T-helper 2 cell (primary cell): ENCODE measurements around the gene DIDO1.
A peak's percentile ranks its signal among the peaks of the same experiment; 100 is the strongest.
"Not testable (repeated sequence)": the region's sequence is repeated elsewhere in the genome, so short reads cannot be mapped to it uniquely, and the experiment has no call there.

Source experiments
- DNase-seq, 5 experiments: peaks; one replicate each; pipeline versions ENCODE4 v3.0.0 to v3.0.0-alpha.2; 2012 to 2022

Gene DIDO1

GRCh38 chr20:62878244-62879038 lies 47.9 kb downstream of the DIDO1 start:
- DNase-seq, result no peak

GRCh38 chr20:62876902-62877816 lies 49.1 kb downstream of the DIDO1 start:
- DNase-seq, result no peak

DNA sequence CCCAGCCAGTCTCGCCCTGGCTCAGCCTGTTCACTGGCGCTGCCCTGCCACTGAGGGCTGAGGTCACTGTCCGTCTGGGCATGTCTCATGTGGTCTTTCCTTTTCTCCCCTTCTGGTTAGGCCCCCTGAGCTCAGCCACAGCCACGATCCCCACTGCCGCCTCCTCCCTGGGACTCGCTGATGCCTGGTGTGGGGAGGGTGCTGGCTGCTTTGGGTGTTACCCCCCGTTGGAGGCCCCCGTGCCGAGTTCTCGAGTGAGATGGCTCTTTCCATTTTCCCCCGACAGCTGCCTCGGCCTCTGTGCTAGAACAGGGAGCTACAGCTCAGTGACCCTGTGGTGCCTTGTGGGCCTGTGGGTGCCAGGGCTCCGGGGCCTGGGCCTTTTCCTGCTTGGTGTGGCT lies 49.8 kb downstream of the DIDO1 start:
- no peak for DNase-seq

GRCh38 chr20:62875419-62876361 lies 50.6 kb downstream of the DIDO1 start:
- no peak for DNase-seq

- DNase-seq, result no peak
Measured at GRCh38 chr20:62874964-62875344, 51.4 kb downstream of the DIDO1 start.

- peak in 1 of 5 experiments; percentile 23 for DNase-seq
Measured at GRCh38 chr20:62873681-62874031, 52.6 kb downstream of the DIDO1 start.

- no peak for DNase-seq
Measured at GRCh38 chr20:62873280-62873679, 53.0 kb downstream of the DIDO1 start.

- no peak for DNase-seq
Measured at GRCh38 chr20:62872862-62873261, 53.4 kb downstream of the DIDO1 start.

- no peak for DNase-seq
Measured at GRCh38 chr20:62872184-62872847, 54.0 kb downstream of the DIDO1 start.

DNA sequence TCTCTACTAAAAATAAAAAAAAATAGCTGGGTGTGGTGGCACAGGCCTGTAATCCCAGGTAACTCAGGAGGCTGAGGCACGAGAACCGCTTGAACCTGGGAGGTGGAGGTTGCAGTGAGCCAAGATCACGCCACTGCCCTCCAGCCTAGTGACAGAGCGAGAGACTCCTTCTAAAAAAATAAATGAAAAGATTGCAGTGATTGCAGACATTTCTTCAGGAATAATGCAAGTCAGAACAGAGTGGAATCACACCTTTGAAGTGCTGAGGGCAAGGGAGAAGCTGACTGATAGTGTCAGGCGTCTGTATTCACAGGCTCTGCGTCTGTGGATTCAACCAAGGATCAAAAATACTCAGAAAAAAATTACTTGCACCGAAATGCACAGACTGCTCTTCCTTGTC lies 62.1 kb downstream of the DIDO1 start:
- no peak for DNase-seq

- peak; percentile 86 to 94 (median 89) for DNase-seq
Measured at GRCh38 chr20:62861726-62862336, 64.5 kb downstream of the DIDO1 start, which contains the start of gene TCFL5. Gene TCFL5, minus strand, starts transcription at chr20:62861822. Its CDS starts 152 bp downstream, at chr20:62861670.

- DNase-seq, result peak; percentile 14 to 67 (median 39)
Measured at GRCh38 chr20:62860924-62861691, 65.2 kb downstream of the DIDO1 start.

DNA sequence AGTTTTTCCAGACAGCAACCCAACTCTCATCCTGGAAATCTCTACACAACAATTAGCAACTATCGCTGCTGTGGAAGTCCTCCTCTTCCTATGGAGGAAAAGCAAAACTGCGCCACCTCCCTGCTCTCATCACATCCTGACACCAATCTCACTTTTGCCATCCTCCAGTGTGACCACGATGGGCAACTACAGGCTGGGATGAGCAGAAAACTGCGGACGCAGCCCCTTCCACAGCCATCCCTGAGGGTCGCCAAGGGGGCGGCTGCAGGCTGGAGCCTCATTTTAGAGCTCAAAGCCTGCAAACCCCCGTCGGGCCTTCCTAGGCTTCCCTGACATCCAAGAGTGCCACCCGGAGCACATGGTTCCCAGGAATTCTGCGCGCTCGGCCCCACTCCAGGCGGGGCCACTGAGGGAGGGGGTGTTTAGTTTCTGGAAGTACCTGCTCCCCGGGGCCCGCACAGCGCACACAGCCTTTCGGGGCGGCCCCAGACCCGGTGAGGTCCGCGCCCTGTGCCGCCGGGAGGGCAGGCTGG lies 65.8 kb downstream of the DIDO1 start:
- no peak for DNase-seq

- DNase-seq, result no peak
Measured at GRCh38 chr20:62859721-62860120, 66.6 kb downstream of the DIDO1 start.

- DNase-seq, result no peak
Measured at GRCh38 chr20:62858058-62858830, 68.1 kb downstream of the DIDO1 start.

DNA sequence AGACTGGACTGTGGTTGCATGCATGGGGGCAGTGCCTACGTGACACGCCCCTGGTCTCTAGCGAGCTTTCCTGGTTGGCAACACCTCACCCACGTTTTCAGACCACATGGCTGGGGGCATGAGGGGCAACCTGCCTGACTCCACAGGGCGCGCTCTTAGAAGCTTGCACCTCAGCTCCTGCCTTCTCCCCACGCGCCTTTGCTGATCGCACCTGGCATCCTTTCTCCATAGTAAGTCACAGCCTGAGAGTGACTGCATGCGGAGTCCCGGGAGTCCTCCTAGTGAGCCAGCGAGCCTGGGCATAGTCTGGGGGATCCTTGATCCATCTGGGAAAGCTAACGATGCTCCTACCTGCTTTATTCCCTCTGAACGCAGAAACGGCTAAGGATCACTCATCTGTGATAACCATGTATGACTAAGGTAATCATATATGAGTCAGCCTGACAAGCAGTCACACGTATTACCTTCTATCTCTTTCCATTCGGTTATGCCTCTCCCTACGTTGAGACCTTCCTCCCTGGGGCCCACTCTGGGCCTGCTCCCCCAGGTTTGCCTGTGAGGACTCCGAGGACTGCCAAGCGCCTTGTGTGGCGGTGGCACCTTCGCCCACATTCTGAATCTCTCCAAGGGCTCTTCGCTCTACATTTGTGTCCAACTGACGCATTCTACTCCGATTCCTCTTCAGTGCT lies 69.2 kb downstream of the DIDO1 start:
- no peak for DNase-seq

- DNase-seq, result no peak
Measured at GRCh38 chr20:62855120-62855519, 71.2 kb downstream of the DIDO1 start.

GRCh38 chr20:62854121-62854520 lies 72.2 kb downstream of the DIDO1 start:
- no peak for DNase-seq

DNA sequence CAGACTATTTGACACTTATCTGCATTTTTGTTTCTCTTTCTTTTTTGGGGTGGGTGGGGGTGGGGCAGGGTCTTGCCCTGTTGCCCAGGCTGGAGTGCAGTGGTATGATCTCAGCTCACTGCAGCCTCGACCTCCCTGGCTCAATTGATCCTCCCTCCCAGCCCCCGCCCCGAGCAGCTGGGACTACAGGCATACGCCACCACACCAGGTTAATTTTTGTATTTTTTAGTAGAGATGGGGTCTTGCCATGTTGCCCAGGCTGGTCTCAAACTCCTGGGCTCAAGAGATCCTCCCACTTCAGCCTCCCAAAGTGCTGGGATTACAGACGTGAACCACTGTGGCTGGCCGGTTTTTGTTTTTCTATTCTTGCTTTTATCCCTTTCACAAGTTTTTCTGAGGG lies 73.0 kb downstream of the DIDO1 start:
- DNase-seq, result not testable (repeated sequence)
